Kidney (tissue), 14 donors: ENCODE data around the gene RAB4A. TPM values are rescaled to one million over a fixed set of nuclear protein-coding genes. Genes with fewer than 3 reads are reported as not detected.

Source experiments
- DNase-seq, 5 donors: peaks; one replicate each; pipeline ENCODE4 v3.0.0-alpha.2; 2013 to 2020
- FAIRE-seq: peaks from 2 replicates; lab custom pipeline; 2012; peaks lifted over from hg19 to GRCh38; lab: Jason Lieb, UNC
- H3K27ac ChIP-seq, 2 donors: one replicate each; pipeline ENCODE4 v1.7.0; 2013; ENCODE audit warnings: low read depth in 2 of 2, low read length in 2 of 2, inconsistent platforms in 1 of 2
- H3K27me3 ChIP-seq: one replicate; pipeline ENCODE4 v1.7.1; 2013; ENCODE audit warnings: low read length, inconsistent platforms; ENCODE audit not compliant: control insufficient read depth, insufficient read depth
- H3K36me3 ChIP-seq, 3 donors: one replicate each; pipeline versions ENCODE4 v1.7.0 to v1.7.1; 2013; ENCODE audit warnings: low read length in 3 of 3, control low read depth in 1 of 3, inconsistent platforms in 1 of 3; ENCODE audit not compliant: insufficient read depth in 3 of 3, control insufficient read depth in 2 of 3
- H3K4me1 ChIP-seq, 3 donors: one replicate each; pipeline versions ENCODE4 v1.7.0 to v1.7.1; 2013; ENCODE audit warnings: low read length in 3 of 3, inconsistent platforms in 1 of 3, low read depth in 1 of 3; ENCODE audit not compliant: control insufficient read depth in 2 of 3, insufficient read depth in 2 of 3
- H3K4me3 ChIP-seq, 3 donors: one replicate each; pipeline versions ENCODE4 v1.7.0 to v1.8.1; 2013; ENCODE audit warnings: low read length in 3 of 3, control low read depth in 1 of 3, inconsistent platforms in 1 of 3
- H3K9ac ChIP-seq, 3 donors: one replicate each; pipeline versions ENCODE4 v1.7.0 to v1.7.1; 2013; ENCODE audit warnings: low read length in 3 of 3, control low read depth in 1 of 3, inconsistent platforms in 1 of 3
- H3K9me3 ChIP-seq, 3 donors: one replicate each; pipeline versions ENCODE4 v1.7.0 to v1.7.1; 2013; ENCODE audit warnings: low read length in 3 of 3, control low read depth in 1 of 3, inconsistent platforms in 1 of 3; ENCODE audit not compliant: control insufficient read depth in 2 of 3, insufficient read depth in 1 of 3
- intact Hi-C: fragments of 100-400 bp; cut with DNase I; formaldehyde crosslinking; loops from one replicate; pipeline ENCODE4 v1.11.1; 2022
- polyA plus RNA-seq: library from polyadenylated mRNA; stranded (reverse); fragments of 350-450 nt; fragmentation: Illumina TruSeq; extraction: RNeasy Lipid Tissue Mini Kit (QIAGEN cat#74804); gene quantifications from one replicate; pipeline ENCODE4 v1.2.3, GENCODE V29; 2014; ENCODE audit warnings: low read depth, low replicate concordance; ENCODE audit not compliant: insufficient read depth
- total RNA-seq: library from RNA; stranded (reverse); fragmentation: NEBNext Ultra II Directional; extraction: Animal tissue kit (Norgen Biotek cat#: 25700); gene quantifications from one replicate; pipeline ENCODE4 v1.2.1, GENCODE V29; 2021
- TF ChIP-seq, protein P1 (sequence below): IDR thresholded peaks from 3 replicates; pipeline ENCODE4 v1.5.1; 2012; ENCODE audit warnings: mild to moderate bottlenecking, moderate library complexity, borderline replicate concordance; ENCODE audit not compliant: insufficient read depth; ENCODE audit errors: extremely low read depth
- donor health status: control.
- donor health status: control.
- donor health status: control.
- donor health status: control.
- donor health status: control.
- donor health status: DM: yes; HTN: yes; CAD: no.
- donor health status: Normal renal cell carcinoma (clear cell type).

The RAB4A gene
- total and polyA plus RNA-seq, 2 donors from 2014 or later: 38.3 to 56.0 TPM

DNA sequence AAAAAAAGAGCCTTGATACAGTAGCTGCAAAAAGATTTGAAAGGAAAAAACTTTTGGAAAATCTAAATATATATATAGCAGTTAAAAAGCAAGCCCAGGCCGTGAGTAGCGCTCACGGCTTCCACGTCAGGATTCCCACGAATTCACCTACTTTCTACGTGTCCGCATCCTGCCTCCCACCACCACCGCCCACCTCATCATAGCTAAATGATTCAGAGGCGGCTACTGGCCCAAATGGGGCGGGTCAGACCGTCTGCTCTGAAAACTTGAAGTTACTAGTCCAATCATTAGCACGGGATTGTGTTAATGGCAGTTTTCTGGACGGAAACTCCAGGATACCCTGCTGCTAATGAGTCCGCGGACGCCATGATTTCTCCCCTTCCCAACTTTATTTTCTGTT, 73.2 kb downstream of the RAB4A start:
- FAIRE-seq: no peak
- Histone ChIP-seq H3K27me3 (no peaks in the 10 kb centered on the region), H3K9ac (no peak overlapping the region), H3K4me3 (no peak overlapping the region), H3K36me3 (no peaks in the 10 kb centered on the region), H3K27ac (no peak overlapping the region), H3K4me1 (peaks cover 0 to 6% (median 0%) of the 10 kb centered on the region in 3 donors), H3K9me3 (no peaks in the 10 kb centered on the region)
- peak in 1 of 5 donors; percentile 46 for DNase-seq
- TF ChIP-seq, protein P1, sequence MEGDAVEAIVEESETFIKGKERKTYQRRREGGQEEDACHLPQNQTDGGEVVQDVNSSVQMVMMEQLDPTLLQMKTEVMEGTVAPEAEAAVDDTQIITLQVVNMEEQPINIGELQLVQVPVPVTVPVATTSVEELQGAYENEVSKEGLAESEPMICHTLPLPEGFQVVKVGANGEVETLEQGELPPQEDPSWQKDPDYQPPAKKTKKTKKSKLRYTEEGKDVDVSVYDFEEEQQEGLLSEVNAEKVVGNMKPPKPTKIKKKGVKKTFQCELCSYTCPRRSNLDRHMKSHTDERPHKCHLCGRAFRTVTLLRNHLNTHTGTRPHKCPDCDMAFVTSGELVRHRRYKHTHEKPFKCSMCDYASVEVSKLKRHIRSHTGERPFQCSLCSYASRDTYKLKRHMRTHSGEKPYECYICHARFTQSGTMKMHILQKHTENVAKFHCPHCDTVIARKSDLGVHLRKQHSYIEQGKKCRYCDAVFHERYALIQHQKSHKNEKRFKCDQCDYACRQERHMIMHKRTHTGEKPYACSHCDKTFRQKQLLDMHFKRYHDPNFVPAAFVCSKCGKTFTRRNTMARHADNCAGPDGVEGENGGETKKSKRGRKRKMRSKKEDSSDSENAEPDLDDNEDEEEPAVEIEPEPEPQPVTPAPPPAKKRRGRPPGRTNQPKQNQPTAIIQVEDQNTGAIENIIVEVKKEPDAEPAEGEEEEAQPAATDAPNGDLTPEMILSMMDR: no peak
- intact Hi-C loops: no loop called here

DNA sequence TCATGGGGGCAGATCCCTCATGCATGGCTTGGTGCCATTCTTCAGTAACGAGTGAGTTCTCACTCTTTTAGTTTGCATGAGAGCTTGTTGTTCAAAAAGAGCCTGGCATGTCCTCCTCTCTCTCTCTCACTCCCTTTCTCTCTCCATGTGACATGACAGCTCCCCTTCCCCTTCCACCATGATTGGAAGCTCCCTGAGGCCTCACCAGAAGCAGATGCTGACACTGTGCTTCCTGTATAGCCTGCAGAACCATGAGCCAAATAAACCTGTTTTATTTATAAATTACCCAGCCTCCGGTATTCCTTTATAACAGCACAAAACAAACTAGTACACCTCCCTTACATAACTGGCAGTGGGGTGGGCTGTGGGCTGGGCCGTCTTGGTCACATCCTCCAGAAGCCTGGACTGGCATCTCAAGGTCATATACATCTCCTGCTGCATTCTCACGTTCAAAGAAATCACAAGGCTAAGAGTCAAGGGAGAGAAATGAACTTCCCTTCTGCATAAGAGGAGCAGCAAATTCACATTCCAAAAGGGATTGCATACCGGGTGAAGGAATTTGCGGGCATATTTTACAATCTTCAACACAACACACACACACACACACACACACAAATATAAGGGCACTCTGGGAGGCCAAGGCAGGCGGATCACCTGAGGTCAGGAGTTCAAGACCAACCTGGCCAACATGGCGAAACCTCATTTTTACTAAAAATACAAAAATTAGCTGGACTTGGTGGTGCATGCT, 74.2 kb downstream of the RAB4A start:
- TF ChIP-seq, protein P1: no peak
- DNase-seq: no peak
- H3K27ac ChIP-seq: no peak overlapping the region
- H3K9ac ChIP-seq: no peak overlapping the region
- no peaks in the 10 kb centered on the region for H3K9me3 ChIP-seq
- H3K27me3 ChIP-seq: no peaks in the 10 kb centered on the region
- no peaks in the 10 kb centered on the region for H3K36me3 ChIP-seq
- FAIRE-seq: no peak
- intact Hi-C loops: no loop called here
- peaks cover 0 to 6% (median 0%) of the 10 kb centered on the region in 3 donors for H3K4me1 ChIP-seq
- H3K4me3 ChIP-seq: no peak overlapping the region

DNA sequence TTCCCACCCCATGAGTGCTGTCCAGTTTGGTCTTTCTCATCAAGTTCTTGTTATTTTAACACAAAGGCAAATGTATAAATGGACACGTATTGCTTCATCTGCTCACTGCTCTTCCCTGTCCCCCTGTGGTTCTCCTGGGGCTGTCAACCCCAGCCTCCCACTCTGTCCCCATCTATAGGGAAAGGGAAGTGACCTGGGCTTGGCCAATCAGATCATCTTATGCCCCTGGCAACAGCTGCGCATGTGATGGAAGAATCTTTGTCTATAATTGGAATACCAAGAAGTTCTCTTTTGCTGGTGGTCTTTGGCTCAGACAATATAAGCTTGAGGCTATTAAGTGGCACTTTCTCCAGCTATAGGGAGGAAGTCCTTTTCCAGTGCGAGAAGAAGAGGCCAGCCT, 76.6 kb downstream of the RAB4A start:
- Histone ChIP-seq H3K9me3 (no peaks in the 10 kb centered on the region), H3K4me1 (peaks cover 0 to 2% (median 0%) of the 10 kb centered on the region in 3 donors), H3K9ac (no peak overlapping the region), H3K27ac (no peak overlapping the region), H3K4me3 (no peak overlapping the region), H3K36me3 (no peaks in the 10 kb centered on the region), H3K27me3 (no peaks in the 10 kb centered on the region)
- FAIRE-seq (no peak), DNase-seq (no peak)
- intact Hi-C loops: no loop called here
- TF ChIP-seq, protein P1: no peak
